ENCODE data around the gene SERPINA5.

Gene SERPINA5

GRCh38 chr14:94581127-94581999, at the start of gene SERPINA5:
Gene SERPINA5 (plus strand): TSS chr14:94581426. CDS start chr14:94587363, 5,937 bp downstream.
- DNase-seq (ENCODE audit: low spot score) = no peak

GRCh38 chr14:94532447-94532846, 48.8 kb upstream of the SERPINA5 start:
- DNase-seq (ENCODE audit: low spot score) = no peak

GRCh38 chr14:94535506-94535905, 45.7 kb upstream of the SERPINA5 start:
- no peak for DNase-seq (ENCODE audit: low spot score)

GRCh38 chr14:94536836-94537235, 44.4 kb upstream of the SERPINA5 start:
- no peak for DNase-seq (ENCODE audit: low spot score)

- DNase-seq (ENCODE audit: low spot score) = no peak
Observed at GRCh38 chr14:94538070-94538740, 43.0 kb upstream of the SERPINA5 start.

- no peak for DNase-seq (ENCODE audit: low spot score)
Observed at GRCh38 chr14:94539181-94539580, 42.0 kb upstream of the SERPINA5 start.

- DNase-seq (ENCODE audit: low spot score) = no peak
Observed at GRCh38 chr14:94540031-94540794, 41.0 kb upstream of the SERPINA5 start.

- no peak for DNase-seq (ENCODE audit: low spot score)
Observed at GRCh38 chr14:94541234-94541975, 39.8 kb upstream of the SERPINA5 start.

- DNase-seq (ENCODE audit: low spot score) = no peak
Observed at GRCh38 chr14:94542111-94542810, 39.0 kb upstream of the SERPINA5 start.

GRCh38 chr14:94542811-94543440, 38.3 kb upstream of the SERPINA5 start:
- DNase-seq (ENCODE audit: low spot score) = no peak

- no peak for DNase-seq (ENCODE audit: low spot score)
Observed at GRCh38 chr14:94543449-94544124, 37.6 kb upstream of the SERPINA5 start.

GRCh38 chr14:94544726-94545125, 36.5 kb upstream of the SERPINA5 start:
- DNase-seq (ENCODE audit: low spot score) = no peak

GRCh38 chr14:94545131-94545841, 35.9 kb upstream of the SERPINA5 start:
- DNase-seq (ENCODE audit: low spot score) = no peak

- no peak for DNase-seq (ENCODE audit: low spot score)
Observed at GRCh38 chr14:94547151-94547680, 34.0 kb upstream of the SERPINA5 start.

GRCh38 chr14:94547726-94548125, 33.5 kb upstream of the SERPINA5 start:
- DNase-seq (ENCODE audit: low spot score) = no peak

GRCh38 chr14:94548131-94548998, 32.9 kb upstream of the SERPINA5 start:
- DNase-seq (ENCODE audit: low spot score) = no peak

- DNase-seq (ENCODE audit: low spot score) = no peak
Observed at GRCh38 chr14:94548999-94549985, 31.9 kb upstream of the SERPINA5 start.
